Measurements from ENCODE around the gene ACVR1.

- TF ChIP-seq CTCF (conservative IDR thresholded peaks at IDR 0.05; ENCODE audit: low read depth in 2 of 2) (no peak), JUNB (IDR thresholded peaks at IDR 0.05; ENCODE audit: unreplicated experiment) (no peak)
Measured at GRCh38 chr2:157897106-157897971, 21.2 kb upstream of the ACVR1 start.

Data from GM23338 (cell line).